ENCODE measurements around the gene MSLN. TPM values are rescaled to one million over a fixed set of nuclear protein-coding genes. Genes with fewer than 3 reads are reported as not detected.

The MSLN gene
- total RNA-seq, 1 donor from 2014 or later, result 4.5 TPM

DNA sequence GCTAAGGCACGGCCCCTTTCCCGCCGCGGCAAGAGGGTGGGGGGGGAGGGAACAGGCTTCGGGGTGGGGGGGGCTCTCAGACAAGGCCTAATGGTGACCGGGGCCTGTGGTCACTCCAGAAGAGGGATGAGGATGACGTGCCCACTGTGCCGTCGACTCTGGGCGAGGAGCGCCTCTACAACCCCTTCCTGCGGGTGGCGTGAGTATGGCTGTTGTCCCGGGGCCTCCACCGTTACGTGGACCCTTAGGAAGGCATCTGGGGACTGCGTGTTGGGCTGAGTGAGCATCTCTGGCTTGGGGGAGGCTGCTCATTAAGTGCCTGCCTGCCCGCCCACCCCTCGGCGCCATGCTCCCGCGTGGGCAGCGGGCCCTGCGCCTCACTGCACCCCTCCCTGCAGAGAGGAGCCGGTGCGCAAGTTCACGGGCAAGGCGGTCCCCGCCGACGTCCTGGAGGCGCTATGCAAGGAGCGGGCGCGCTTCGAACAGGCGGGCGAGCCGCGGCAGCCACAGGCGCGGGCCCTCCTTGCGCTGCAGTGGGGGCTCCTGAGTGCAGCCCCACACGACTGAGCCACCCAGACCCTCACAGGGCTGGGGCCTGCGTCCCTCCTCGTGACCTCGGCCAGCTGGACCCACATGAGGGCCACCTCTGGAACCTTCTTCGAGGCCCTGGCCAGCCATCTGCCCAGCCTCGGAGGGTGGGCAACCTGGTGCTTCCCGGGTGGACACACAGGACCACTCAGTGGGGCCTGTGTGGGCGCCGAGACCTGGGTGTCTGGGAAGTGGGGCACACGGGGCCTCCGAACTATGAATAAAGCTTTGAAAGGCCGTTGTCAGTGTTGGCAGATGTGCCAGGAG, 31.4 kb upstream of the MSLN start:
- TF ChIP-seq, protein P1, sequence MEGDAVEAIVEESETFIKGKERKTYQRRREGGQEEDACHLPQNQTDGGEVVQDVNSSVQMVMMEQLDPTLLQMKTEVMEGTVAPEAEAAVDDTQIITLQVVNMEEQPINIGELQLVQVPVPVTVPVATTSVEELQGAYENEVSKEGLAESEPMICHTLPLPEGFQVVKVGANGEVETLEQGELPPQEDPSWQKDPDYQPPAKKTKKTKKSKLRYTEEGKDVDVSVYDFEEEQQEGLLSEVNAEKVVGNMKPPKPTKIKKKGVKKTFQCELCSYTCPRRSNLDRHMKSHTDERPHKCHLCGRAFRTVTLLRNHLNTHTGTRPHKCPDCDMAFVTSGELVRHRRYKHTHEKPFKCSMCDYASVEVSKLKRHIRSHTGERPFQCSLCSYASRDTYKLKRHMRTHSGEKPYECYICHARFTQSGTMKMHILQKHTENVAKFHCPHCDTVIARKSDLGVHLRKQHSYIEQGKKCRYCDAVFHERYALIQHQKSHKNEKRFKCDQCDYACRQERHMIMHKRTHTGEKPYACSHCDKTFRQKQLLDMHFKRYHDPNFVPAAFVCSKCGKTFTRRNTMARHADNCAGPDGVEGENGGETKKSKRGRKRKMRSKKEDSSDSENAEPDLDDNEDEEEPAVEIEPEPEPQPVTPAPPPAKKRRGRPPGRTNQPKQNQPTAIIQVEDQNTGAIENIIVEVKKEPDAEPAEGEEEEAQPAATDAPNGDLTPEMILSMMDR (IDR thresholded peaks at IDR 0.05; ENCODE audit: insufficient read depth, low read length, severe bottlenecking), result no peak
- H3K27me3 ChIP-seq (ENCODE audit: control insufficient read depth, insufficient read depth, low read length), result no peaks in the 10 kb centered on the region
- FAIRE-seq (no peak), DNase-seq (ENCODE audit: low read depth) (no peak)
- H3K36me3 ChIP-seq (ENCODE audit: control insufficient read depth, insufficient read depth, low read length), result peaks cover 13% of the 10 kb centered on the region
- H3K4me3 ChIP-seq (ENCODE audit: low read depth, low read length), result peak overlapping the region; percentile 72

DNA sequence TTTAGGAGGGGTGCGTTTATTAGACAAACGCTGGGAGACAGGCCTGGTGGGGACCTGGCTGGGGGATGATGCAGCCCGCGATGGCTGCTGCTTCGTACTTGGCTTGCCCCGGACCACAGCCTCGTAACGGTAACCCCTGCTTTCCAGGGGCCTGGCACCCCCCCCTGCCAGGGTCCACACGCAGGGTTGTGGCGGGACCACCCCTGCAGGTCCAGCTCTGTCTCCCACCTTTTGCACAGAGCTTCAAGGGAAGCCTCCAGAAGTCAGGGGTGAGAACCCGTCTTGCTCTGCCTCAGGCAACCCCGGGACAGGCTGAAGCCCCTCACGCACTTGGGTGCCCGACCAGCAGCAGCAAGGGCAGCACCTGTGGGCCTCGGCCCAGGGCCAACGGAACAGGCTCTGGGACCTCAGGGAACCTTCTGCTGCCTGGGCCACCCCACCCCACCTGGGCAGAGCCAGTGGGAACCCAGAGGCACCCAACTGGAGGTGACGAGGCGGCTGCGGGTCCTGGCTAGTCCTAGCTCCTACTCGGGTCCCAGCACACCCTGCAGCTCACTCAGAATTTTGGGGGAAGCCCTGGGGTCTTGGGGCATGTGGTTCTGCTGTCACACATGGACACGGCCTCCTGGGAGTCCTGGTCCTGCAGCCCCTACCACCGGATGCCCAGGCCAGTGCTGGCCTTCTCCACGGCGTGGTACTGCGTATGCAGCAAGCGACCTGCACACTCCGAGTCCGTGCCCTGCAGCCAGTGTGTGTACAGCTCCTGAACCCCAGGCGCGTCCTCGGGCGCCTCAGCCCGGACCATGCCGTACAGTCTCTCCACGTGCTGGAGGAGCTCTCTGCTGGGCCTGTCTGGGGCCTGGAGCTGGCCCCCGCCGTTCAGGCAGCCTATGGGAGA, 30.5 kb upstream of the MSLN start:
- DNase-seq (ENCODE audit: low read depth), result no peak

DNA sequence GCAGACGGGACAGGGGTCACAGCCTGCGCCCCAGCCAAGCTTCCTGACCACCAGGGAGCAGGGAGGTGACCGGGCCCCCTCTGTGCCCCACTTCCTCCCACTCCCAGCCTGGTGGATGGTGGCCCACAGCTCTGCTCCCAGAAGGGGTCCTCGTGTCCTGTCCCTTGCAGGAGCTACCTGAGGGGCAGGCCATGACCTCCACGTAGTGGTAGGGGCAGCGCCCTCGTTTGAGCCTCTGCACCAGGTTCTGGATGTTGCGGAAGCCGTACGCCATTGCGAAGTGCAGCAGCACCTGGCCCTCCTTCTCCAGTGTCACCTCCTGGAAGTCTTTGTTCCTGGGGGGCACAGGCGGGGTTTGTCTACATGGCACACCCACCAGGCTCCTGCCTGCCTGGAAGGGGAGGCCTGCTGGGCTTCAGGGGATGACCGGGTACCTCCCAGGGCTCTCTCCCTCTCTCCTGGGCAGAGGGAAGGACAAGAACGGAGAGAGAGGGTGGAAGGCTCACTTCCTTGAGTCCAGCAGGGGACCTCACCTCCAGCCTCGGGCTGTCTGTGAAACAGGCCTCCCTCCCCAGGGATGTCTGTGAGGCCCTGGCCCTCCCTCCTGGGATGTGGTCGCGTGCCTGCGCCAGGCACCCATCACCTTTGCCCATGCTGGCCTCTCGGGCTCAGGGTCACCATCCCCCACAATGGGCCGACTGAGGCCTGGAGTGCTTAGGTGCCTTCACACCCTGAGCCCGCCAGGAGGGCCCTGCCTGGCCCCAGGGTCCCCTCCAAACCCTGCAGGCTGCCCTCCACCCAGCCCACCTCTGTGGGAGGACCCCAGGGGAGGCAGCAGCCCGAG, 29.6 kb upstream of the MSLN start:
- TF ChIP-seq, protein P1 (IDR thresholded peaks at IDR 0.05; ENCODE audit: insufficient read depth, low read length, severe bottlenecking), result no peak
- DNase-seq (ENCODE audit: low read depth), result no peak
- Histone ChIP-seq H3K27me3 (ENCODE audit: control insufficient read depth, insufficient read depth, low read length) (no peaks in the 10 kb centered on the region), H3K4me3 (ENCODE audit: low read depth, low read length) (no peak overlapping the region), H3K36me3 (ENCODE audit: control insufficient read depth, insufficient read depth, low read length) (peaks cover 20% of the 10 kb centered on the region)
- FAIRE-seq, result no peak

More for the DNA sequence above, 30.5 kb upstream of the MSLN start:
- H3K36me3 ChIP-seq (ENCODE audit: control insufficient read depth, insufficient read depth, low read length), result peaks cover 19% of the 10 kb centered on the region
- no peak overlapping the region for H3K4me3 ChIP-seq (ENCODE audit: low read depth, low read length)
- no peaks in the 10 kb centered on the region for H3K27me3 ChIP-seq (ENCODE audit: control insufficient read depth, insufficient read depth, low read length)
- TF ChIP-seq, protein P1 (IDR thresholded peaks at IDR 0.05; ENCODE audit: insufficient read depth, low read length, severe bottlenecking), result no peak
- no peak for FAIRE-seq

DNA sequence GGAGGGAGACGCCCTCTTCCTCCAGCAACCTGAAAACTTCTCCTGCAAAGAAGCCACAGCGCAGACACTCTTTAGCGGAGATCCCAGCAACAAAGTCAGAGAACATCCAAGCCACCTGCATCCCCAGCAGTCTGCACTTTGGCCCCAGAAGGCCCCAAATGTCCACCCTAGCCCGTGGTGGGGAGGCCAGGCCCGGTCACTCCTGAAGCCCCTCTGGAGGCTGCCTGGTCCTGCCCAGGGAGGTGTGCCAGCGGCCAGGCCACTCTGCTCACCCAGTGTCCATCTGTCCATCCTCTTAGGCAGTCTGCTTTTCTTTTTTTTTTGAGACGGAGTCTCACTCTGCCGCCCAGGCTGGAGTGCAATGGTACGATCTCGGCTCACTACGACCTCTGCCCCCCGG, 28.2 kb upstream of the MSLN start:
- H3K36me3 ChIP-seq (ENCODE audit: control insufficient read depth, insufficient read depth, low read length), result peaks cover 26% of the 10 kb centered on the region
- no peak for DNase-seq (ENCODE audit: low read depth)
- FAIRE-seq, result peak; percentile 64

DNA sequence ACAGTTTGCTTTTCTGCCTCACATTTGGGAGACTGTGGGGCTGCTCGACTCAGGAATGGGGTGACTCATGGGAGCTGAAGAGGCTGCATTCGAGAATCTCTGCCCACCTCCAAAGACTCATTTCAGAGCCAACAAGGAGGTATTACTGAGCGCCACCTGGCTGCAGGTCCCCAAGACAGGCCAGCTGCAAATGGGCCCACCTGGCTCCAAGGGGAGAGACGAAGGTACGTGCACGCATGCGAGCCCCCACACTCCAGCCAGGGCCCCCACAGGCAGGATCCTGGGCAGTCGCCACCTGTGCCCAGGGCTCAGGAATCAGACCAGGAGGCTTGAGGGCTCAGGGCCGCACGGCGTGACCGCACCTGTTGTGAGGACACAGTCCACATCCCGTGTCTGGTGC, 27.6 kb upstream of the MSLN start:
- peaks cover 26% of the 10 kb centered on the region for H3K36me3 ChIP-seq (ENCODE audit: control insufficient read depth, insufficient read depth, low read length)
- no peaks in the 10 kb centered on the region for H3K27me3 ChIP-seq (ENCODE audit: control insufficient read depth, insufficient read depth, low read length)
- H3K4me3 ChIP-seq (ENCODE audit: low read depth, low read length), result no peak overlapping the region
- FAIRE-seq (no peak), DNase-seq (ENCODE audit: low read depth) (peak; percentile 50)
- TF ChIP-seq, protein P1 (IDR thresholded peaks at IDR 0.05; ENCODE audit: insufficient read depth, low read length, severe bottlenecking), result no peak

More for the DNA sequence above, 28.2 kb upstream of the MSLN start:
- H3K4me3 ChIP-seq (ENCODE audit: low read depth, low read length), result no peak overlapping the region
- no peaks in the 10 kb centered on the region for H3K27me3 ChIP-seq (ENCODE audit: control insufficient read depth, insufficient read depth, low read length)
- TF ChIP-seq, protein P1 (IDR thresholded peaks at IDR 0.05; ENCODE audit: insufficient read depth, low read length, severe bottlenecking), result no peak
